ENCODE data around the gene RASA4B.
"Not testable (repeated sequence)": the region's sequence is repeated elsewhere in the genome, so short reads cannot be mapped to it uniquely, and the experiment has no call there.

The RASA4B gene

DNA sequence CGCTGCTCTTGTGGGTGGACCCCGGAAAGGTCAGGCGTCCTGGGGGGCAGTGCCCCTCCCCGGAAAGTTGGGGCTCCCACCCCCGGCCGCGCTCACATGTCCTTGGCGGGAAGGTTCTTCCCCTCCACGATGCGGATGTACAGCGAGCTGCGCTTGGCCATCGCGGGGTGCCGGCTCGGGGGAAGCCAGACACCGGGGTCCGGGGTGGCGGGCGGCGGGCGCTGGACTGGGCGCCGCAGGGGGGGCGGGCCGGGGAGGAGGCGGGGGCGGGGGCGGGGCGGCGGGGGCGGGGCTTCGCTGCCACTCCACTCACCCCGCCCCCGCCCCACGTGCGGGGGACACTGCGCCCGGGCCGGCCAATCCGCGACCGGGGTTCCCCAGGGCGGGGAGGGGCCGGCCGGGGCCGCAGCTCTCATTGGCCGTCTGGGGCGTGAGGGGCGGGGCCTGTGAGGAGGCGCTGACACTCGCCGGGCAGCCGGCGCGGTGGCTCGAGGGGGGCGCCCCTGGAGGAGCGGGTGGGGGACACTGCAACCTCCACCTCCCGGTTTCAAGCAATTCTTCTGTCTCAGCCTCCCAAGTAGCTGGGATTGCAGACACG lies at the start of gene RASA4B:
RASA4B (minus strand) TSS at position 228 of the 598 bp plus-strand sequence; CDS start at position 161, 67 bp downstream.
- DNase-seq (ENCODE audit: low read depth) = peak; percentile 2
- not testable (repeated sequence) for H3K4me3 ChIP-seq (ENCODE audit: low read depth, low read length)

DNA sequence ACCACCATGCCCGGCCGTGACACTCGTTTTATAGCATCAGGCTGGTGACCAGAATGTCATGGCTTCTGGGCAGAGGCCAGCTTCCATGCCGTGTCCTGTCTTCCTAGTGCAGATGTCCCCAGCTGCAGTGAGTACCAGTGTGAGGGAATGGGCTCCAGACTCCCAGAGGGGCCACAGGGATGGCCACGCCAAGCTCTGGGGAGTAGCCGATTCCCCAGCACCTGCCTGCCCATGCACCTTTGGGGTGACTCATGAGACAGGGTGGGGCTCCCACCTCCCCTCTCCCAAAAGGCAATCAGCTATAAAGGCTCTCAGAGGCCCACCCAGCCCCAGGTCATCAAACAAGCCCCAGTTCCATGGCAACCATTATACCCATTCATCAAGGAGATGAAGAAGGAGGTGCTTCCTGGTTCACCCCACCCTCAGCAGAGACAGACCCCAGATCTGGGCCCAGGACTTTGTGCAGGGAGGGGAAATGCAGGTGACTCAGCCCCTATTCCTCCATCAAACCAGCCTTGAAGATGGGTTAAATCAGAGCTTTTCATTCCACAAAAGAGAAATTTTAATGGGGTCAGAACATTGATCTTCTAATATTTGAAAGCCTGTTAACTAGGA lies 33.3 kb upstream of the RASA4B start, which contains the start of gene SPDYE2:
SPDYE2 (plus strand) TSS at position 419 of the 615 bp plus-strand sequence. CDS start 2,030 bp downstream, outside the sequence.
- H3K4me3 ChIP-seq (ENCODE audit: low read depth, low read length); DNase-seq (ENCODE audit: low read depth): not testable (repeated sequence)

DNA sequence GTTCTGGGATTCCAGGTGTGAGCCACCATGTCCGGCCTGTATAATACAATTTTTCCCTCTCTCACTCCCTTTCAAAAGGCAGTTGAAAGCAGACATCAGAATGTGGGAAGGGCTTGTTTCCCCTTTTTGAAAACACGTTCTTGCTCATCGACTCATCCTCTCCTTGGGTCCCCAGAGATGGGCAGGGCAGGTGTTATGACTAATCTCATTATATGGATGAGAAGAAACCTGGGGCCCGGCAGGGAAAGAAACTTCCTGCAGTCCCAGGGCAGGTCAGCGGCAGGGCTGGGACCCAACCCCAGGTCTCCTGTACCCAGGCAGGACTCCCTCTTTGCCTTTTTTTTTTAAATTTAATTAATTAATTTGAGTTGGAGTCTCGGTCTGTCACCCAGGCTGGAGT lies 28.8 kb upstream of the RASA4B start:
- H3K4me3 ChIP-seq (ENCODE audit: low read depth, low read length); DNase-seq (ENCODE audit: low read depth): not testable (repeated sequence)

DNA sequence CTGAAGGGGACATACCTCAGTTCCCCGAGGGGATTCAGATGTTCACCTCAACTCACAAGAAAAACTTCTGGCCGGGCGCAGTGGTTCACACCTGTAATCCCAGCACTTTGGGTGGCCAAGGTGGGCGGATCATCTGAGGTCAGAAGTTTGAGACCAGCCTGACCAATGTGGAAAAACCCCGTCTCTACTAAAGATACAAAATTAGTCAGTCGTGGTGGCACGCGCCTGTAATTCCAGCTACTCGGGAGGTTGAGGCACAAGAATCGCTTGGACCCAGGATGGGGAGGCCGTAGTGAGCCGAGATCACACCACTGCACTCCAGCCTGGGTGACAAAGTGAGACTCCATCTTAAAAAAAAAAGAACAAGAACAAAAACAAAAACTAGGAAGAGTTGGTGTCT lies 27.7 kb upstream of the RASA4B start:
- H3K4me3 ChIP-seq (ENCODE audit: low read depth, low read length); DNase-seq (ENCODE audit: low read depth): not testable (repeated sequence)

GRCh38 chr7:102544372-102544771 lies 26.8 kb upstream of the RASA4B start:
- DNase-seq (ENCODE audit: low read depth); H3K4me3 ChIP-seq (ENCODE audit: low read depth, low read length): not testable (repeated sequence)

DNA sequence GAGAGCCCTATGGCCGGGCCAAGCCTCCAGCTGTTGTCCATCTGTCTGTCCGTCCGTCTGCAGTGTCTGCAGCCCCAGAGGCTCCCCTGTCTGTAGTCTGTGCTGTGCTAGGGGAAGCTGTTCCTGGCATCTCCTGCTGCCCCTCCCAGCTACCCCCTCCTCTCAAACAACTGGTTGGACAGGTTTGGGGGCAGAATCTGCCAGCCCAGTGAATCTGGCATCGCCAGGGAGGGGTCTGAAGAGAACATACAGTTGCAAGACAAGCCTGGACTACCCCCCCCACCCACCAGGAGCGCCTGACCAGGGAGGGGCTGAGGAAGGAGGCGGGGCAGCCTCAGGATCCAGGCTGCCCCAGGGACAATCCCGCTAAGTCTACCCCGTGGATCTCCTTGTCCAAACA lies 26.0 kb upstream of the RASA4B start, which contains the start of gene UPK3BL2:
UPK3BL2 (minus strand) TSS at position 101 of the 400 bp plus-strand sequence; CDS start at position 41, 60 bp downstream.
- H3K4me3 ChIP-seq (ENCODE audit: low read depth, low read length); DNase-seq (ENCODE audit: low read depth): not testable (repeated sequence)

DNA sequence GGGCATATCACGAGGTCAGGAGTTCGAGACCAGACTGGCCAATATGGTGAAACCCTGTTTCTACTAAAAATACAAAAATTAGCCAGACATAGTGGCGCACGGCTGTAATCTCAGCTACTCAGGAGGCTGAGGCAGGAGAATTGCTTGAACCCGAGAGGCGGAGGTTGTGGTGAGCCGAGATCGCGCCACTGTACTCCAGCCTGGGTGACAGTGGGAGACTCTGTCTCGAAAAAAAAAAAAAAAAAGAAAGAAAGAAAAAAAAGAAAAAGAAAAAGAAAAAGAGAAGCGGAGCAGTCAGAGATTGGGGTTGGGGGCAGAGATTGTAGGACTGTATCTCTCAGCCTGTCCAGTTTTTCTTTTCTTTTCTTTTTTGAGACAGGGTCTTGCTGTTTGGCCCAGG lies 25.2 kb upstream of the RASA4B start:
- H3K4me3 ChIP-seq (ENCODE audit: low read depth, low read length); DNase-seq (ENCODE audit: low read depth): not testable (repeated sequence)

- not testable (repeated sequence) for H3K4me3 ChIP-seq (ENCODE audit: low read depth, low read length); DNase-seq (ENCODE audit: low read depth)
Measured at GRCh38 chr7:102542083-102542482, 24.5 kb upstream of the RASA4B start.

DNA sequence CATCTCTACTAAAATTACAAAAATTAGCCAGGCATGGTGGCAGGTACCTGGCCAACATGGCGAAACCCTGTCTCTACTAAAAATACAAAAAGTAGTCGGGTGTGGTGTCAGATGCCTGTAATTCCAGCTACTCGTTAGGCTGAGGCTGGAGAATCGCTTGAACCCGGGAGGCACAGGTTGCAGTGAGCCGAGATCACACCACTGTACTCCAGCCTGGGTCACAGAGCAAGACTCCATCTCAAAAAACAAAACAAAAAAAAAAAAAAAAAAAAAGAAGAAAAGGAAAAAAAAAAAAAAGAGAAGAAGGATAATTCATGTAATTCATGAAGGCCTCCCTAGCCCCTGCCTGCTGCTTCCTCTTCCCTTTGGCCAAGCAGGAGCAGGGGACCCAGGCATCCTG lies 23.0 kb upstream of the RASA4B start:
- not testable (repeated sequence) for H3K4me3 ChIP-seq (ENCODE audit: low read depth, low read length); DNase-seq (ENCODE audit: low read depth)

GRCh38 chr7:102535062-102535615 lies 17.6 kb upstream of the RASA4B start:
- H3K4me3 ChIP-seq (ENCODE audit: low read depth, low read length) = not testable (repeated sequence)
- DNase-seq (ENCODE audit: low read depth) = peak; percentile 0

GRCh38 chr7:102532127-102532526 lies 14.6 kb upstream of the RASA4B start:
- not testable (repeated sequence) for DNase-seq (ENCODE audit: low read depth); H3K4me3 ChIP-seq (ENCODE audit: low read depth, low read length)

- DNase-seq (ENCODE audit: low read depth); H3K4me3 ChIP-seq (ENCODE audit: low read depth, low read length): not testable (repeated sequence)
Measured at GRCh38 chr7:102531583-102531982, 14.0 kb upstream of the RASA4B start.

DNA sequence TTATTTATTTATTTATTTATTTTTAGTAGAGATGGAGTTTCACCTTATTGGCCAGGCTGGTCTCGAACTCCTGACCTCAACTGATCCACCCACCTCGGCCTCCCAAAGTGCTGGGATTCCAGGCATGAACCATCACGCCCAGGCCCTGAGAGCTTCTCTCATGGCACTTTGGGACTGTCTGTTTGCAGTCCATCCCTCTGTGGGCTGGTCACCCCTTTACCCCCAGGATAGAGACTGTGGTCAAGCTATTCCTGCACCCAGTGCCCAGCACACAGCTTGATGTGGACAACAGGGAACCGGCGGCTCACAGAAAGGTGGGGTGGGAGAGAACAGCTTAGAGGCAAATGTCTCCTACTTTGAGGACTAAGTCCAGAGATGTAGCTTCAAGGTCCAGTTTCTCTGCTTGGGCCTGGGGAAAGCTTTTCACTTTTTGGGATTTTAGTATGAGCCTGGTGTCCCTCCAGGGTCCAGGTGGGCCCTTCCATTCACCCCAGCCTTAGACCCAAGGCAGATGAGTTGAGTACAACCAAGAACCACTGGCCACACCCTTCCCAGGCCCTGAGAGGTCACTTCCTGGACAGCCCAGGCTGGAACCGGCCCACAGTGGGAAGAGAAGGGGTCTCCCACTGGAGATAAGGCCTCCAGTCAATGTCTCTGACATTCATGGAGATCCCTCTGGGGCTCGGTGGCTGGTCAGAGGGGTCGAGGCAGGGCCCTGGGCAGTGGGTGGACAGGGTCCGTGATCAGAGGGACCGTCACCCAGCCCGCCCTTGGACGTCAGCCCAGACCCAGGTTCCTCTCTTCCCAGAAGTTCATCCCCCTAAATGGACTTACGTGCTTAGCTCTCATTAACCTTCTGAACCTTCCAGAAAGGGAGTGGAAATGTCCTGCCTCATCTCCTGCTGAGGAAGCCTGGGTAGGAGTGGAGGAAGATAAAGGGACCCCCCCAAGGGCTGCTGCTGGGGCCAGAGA lies 10.5 kb upstream of the RASA4B start:
- not testable (repeated sequence) for H3K4me3 ChIP-seq (ENCODE audit: low read depth, low read length)

GRCh38 chr7:102527182-102527581 lies 9.6 kb upstream of the RASA4B start:
- not testable (repeated sequence) for H3K4me3 ChIP-seq (ENCODE audit: low read depth, low read length); DNase-seq (ENCODE audit: low read depth)

More for the DNA sequence above, 10.5 kb upstream of the RASA4B start:
- not testable (repeated sequence) for DNase-seq (ENCODE audit: low read depth)

- H3K4me3 ChIP-seq (ENCODE audit: low read depth, low read length); DNase-seq (ENCODE audit: low read depth): not testable (repeated sequence)
Measured at GRCh38 chr7:102524803-102525202, 7.2 kb upstream of the RASA4B start.

- H3K4me3 ChIP-seq (ENCODE audit: low read depth, low read length); DNase-seq (ENCODE audit: low read depth): not testable (repeated sequence)
Measured at GRCh38 chr7:102520797-102521196, 3.2 kb upstream of the RASA4B start.

GRCh38 chr7:102516951-102517350 lies 626 bp downstream of the RASA4B start:
- DNase-seq (ENCODE audit: low read depth) = not testable (repeated sequence)

GRCh38 chr7:102515889-102516288 lies 1.7 kb downstream of the RASA4B start:
- not testable (repeated sequence) for DNase-seq (ENCODE audit: low read depth); H3K4me3 ChIP-seq (ENCODE audit: low read depth, low read length)

More at GRCh38 chr7:102516951-102517350, 626 bp downstream of the RASA4B start:
- H3K4me3 ChIP-seq (ENCODE audit: low read depth, low read length) = not testable (repeated sequence)

Data from NB4 (cell line).